Activated CD8-positive, alpha-beta memory T cell treated with anti-CD3 and anti-CD28 coated beads for 36 hours (primary cell): ENCODE data around the gene TAF8. TPM values are rescaled to one million over a fixed set of nuclear protein-coding genes. Genes with fewer than 3 reads are reported as not detected.
"Not testable (repeated sequence)": the region's sequence is repeated elsewhere in the genome, so short reads cannot be mapped to it uniquely, and the experiment has no call there.

Source experiments
- CTCF ChIA-PET: fragments of 350-600 bp; sonication (Branson Sonifier 250); formaldehyde crosslinking; loops from one replicate; lab custom pipeline; 2021; ENCODE audit warnings: antibody characterized with exemption; lab: Charles Lee
- POLR2A ChIA-PET: fragments of 350-600 bp; sonication (Branson Sonifier 250); formaldehyde crosslinking; loops from one replicate; lab custom pipeline; 2021; ENCODE audit warnings: antibody characterized with exemption; lab: Charles Lee
- total RNA-seq, 2 experiments: library from RNA; stranded (reverse); gene quantifications; one replicate each; pipeline ENCODE4 v1.2.3, GENCODE V29; 2021

TAF8 gene, protein sequence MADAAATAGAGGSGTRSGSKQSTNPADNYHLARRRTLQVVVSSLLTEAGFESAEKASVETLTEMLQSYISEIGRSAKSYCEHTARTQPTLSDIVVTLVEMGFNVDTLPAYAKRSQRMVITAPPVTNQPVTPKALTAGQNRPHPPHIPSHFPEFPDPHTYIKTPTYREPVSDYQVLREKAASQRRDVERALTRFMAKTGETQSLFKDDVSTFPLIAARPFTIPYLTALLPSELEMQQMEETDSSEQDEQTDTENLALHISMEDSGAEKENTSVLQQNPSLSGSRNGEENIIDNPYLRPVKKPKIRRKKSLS
- total RNA-seq = 10 to 100 TPM; 42.9 to 45.7 TPM

DNA sequence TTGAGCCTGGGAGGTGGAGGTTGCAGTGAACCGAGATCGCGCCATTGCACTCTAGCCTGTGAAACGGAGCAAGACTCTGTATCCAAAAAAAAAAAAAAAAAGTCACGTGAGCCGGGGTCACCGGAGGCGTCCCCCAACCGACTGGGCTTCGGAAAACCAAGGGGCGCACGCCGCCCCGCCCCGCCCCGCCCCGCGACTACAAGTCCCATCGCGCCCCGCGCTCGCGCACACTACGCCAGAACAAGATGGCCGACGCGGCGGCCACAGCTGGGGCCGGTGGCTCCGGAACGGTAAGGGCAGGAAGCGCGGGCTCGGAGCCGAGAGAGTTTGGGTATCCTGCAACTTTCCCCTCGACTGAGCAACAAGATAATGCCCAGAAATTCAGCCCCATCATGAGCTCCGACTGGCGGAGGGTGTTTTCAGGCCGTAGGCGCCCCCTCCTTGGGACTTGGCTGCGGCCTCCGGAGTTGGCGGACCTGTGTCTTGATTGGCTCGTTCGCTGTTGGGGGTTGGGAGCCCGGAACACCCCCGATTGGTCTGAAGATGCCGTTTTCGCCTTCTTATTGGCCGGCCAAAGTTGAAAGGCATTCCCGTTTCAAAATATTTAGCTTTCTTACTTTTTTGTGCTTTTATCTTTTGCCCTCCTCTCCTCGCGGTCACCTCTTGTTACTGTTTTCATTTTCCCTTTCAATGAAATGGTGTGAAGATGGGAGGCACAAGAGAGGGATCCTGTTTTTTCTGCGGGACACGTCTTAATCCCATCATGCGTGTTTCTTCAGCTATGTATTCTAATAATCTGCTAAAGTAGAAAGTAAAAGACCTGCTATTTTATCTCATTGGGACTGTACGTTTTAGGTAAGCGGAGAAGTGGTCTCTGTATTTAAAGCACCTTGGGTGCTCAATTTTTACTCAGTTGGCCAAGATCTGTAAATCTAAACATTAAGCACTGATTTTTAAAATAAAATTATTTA lies at the start of gene TAF8:
Gene TAF8, plus strand, starts transcription at position 228 of the 971 bp plus-strand sequence. Its CDS starts 18 bp downstream, at position 246.
- ChIA-PET CTCF (interaction anchor here (0.6 to 12.5 kb wide), 14 partner anchors 17 to 339 kb away, joined by 3 to 221 read pairs (median 4); partner anchors contain the start of genes BYSL, CCND3, MED20 and TOMM6), POLR2A (interaction anchor here (0.5 to 2.4 kb wide), 11 partner anchors 9 to 263 kb away, joined by 3 to 9 read pairs (median 5); partner anchors contain the start of genes BYSL, MED20 and TOMM6)

DNA sequence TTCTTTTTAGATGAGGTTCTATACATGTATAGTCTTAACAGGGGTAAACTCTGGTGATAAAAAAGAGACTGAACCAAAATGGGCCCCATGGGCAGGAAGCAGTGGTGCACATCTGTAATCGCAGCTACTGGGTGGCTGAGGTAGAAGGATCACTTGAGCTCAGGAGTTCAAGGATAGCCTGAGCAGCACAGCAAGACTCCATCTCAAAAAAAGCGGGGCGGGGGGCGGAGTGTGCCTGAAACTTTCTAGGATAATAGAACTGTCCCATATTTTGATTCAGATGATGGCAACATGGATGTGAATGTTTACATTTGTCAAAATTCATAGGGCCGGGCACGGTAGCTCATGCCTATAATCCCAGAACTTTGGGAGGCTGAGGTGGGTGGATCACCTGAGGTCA lies 48.8 kb upstream of the TAF8 start:
- ChIA-PET POLR2A (interaction anchor here (0.7 kb wide), 1 partner anchor 80 kb away, joined by 3 read pairs; the partner anchor contains the start of genes BYSL and MED20), CTCF (interaction anchor here (1.2 kb wide), 1 partner anchor 17 kb away, joined by 5 read pairs; no protein-coding TSS in a partner anchor)

DNA sequence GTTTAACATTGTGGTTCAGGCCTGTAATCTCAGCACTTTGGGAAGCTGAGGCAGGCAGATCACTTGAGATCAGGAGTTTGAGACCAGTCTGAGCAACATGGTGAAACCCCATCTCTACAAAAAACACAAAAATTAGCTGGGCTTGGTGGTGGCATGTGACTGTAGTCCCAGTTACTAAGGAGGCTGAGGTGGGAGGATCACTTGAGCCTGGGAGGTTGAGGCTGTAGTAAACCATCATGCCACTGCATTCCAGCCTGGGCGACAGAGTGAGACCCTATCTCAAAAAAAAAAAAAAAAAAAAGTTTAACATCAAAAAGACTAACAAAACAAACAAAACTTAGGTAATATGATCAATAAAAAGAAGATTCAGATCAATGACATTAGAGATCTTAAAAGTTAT lies 46.7 kb upstream of the TAF8 start:
- POLR2A ChIA-PET = not testable (repeated sequence)
- CTCF ChIA-PET = interaction anchor here (1.1 kb wide), 1 partner anchor 14 kb away, joined by 3 read pairs; no protein-coding TSS in a partner anchor

DNA sequence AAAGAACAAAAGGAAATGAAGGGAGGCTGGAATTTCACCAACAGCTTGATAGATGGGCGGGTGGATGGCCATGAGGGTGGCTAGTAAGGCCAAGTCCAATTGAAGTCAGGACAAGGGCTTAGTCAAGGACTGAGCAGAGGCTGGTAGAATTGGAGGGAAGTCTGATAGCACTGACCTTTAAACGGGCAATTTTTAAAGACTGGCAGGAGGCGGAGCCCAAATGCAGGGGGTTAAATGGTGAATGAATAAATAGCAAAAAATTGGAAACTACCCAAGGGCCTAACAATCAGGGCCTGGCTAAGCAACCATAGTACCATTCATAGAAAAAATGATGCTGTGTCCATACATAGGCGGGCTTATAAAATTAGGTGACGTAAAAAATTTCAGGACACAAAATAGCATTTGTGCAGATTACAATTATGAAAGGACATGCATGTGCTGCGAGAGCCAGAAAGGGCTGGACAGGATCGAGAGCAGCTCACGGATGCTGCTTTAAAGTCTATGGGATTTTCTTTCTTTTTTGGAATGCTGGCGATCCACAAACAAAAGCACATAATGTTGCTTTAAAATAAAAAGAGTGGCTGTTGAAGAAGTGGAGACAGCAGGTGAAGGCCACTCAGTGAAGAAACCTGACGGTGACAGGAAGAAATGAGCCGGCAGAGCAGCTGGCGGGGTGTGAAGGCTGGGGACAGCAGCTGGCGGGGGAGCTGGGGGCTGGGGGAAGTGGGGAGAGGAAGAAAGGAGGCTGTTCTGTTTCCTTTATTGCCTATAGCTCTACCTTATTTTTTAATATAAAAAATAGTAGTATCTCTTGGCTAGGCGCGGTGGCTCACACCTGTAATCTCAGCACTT lies 42.8 kb upstream of the TAF8 start:
- POLR2A ChIA-PET = interaction anchor here (0.6 to 1.0 kb wide), 2 partner anchors 18 to 67 kb away, joined by 3 read pairs; no protein-coding TSS in a partner anchor
- CTCF ChIA-PET = interaction anchor here (0.5 to 1.3 kb wide), 4 partner anchors 14 to 65 kb away, joined by 3 to 6 read pairs (median 4); no protein-coding TSS in a partner anchor

DNA sequence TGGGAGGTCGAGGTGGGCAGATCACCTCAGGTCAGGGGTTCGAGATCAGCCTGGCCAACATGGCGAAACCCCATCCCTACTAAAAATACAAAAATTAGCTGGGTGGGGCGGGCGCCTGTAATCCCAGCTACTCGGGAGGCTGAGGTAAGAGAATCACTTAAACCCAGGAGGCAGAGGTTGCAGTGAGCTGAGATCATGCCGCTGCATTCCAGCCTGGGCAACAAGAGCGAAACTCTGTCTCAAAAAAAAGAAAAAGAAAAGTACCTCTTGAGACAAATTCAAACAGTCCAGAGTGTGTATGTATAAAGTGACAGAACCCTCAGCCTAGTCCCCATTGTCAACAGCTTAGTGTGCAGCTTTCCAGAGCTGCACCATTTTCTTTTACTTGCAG lies 42.2 kb upstream of the TAF8 start:
- POLR2A ChIA-PET = not testable (repeated sequence)
- CTCF ChIA-PET = interaction anchor here (0.5 to 1.4 kb wide), 5 partner anchors 13 to 87 kb away, joined by 3 to 6 read pairs (median 3); partner anchors contain the start of genes BYSL and MED20

GRCh38 chr6:42009844-42010184 lies 40.5 kb upstream of the TAF8 start:
- CTCF ChIA-PET = interaction anchor here (0.8 to 1.5 kb wide), 3 partner anchors 32 to 88 kb away, joined by 3 read pairs; no protein-coding TSS in a partner anchor
- POLR2A ChIA-PET = interaction anchor here (1.3 kb wide), 1 partner anchor 12 kb away, joined by 3 read pairs; no protein-coding TSS in a partner anchor

DNA sequence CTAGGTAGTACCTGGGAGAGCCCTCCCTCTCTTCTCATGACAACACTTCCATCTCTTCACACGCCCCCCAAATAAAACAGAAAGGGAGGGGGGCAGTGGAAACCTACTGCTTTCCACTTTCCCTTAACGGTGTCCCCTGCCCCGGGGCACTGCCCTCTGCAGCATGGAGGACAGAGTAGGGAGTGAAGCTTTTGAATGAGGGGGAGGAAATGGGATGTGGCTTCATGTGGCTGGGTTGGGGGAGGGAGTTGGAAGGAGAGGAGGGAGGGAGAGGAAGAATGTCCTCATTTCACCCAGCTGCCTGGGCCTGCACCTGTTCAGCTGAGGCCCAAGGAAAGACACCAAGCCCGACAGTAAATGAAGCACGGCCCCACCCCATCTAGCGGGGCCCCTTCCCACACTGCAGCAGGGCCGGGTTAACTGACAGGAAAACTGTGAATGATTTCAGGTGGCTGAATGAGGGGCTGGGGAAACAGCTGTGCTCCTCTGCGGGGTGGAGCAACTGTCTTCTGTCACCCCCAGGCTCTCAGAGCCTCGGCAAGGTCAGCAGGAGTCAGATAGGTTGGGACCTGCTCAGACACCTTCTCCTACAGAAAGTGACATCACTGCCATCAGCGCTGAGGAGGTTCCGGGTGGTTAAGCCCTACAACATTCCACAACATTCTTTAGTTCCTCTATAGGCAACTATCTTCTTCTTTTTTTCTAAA lies 40.0 kb upstream of the TAF8 start:
- POLR2A ChIA-PET = interaction anchor here (1.2 to 1.3 kb wide), 2 partner anchors 11 kb away, joined by 3 read pairs; no protein-coding TSS in a partner anchor
- CTCF ChIA-PET = interaction anchor here (0.8 to 1.5 kb wide), 3 partner anchors 31 to 88 kb away, joined by 3 read pairs; no protein-coding TSS in a partner anchor

GRCh38 chr6:42010909-42011308 lies 39.4 kb upstream of the TAF8 start:
- ChIA-PET POLR2A (interaction anchor here (1.2 kb wide), 1 partner anchor 10 kb away, joined by 3 read pairs; no protein-coding TSS in a partner anchor), CTCF (no interaction called here)

DNA sequence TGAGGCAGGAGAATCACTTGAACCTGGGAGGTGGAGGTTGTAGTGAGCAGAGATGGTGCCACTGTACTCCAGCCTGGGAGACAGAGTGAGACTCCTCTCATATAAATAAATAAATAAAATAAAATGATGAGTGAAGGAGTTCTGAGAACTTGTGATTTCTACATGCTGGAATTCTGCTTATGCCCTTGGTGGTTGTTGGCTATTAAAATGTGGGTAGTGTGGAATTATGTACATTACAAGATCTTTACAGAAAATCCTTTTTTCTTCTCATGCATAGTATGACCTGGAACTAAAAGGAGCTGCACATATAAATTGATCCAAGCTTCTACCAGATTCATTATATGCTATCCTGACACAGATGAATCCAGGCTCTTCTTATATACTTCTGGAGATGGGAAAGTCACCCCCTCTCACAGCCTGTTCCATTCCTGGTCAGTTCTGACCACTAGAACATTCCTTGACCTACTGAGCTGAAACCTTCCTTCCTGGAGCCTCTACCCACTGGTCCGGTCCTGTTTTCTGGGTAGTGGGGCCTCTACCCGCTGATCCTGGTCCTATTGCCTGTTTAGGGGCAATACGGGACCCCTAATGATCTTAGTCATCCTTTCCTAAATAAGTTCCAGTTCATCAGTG lies 37.7 kb upstream of the TAF8 start:
- ChIA-PET CTCF (interaction anchor here (1.7 kb wide), 1 partner anchor 28 kb away, joined by 4 read pairs; no protein-coding TSS in a partner anchor), POLR2A (no interaction called here)

- ChIA-PET POLR2A (no interaction called here), CTCF (interaction anchor here (1.7 kb wide), 1 partner anchor 27 kb away, joined by 4 read pairs; no protein-coding TSS in a partner anchor)
Measured at GRCh38 chr6:42013134-42013516, 37.2 kb upstream of the TAF8 start.

DNA sequence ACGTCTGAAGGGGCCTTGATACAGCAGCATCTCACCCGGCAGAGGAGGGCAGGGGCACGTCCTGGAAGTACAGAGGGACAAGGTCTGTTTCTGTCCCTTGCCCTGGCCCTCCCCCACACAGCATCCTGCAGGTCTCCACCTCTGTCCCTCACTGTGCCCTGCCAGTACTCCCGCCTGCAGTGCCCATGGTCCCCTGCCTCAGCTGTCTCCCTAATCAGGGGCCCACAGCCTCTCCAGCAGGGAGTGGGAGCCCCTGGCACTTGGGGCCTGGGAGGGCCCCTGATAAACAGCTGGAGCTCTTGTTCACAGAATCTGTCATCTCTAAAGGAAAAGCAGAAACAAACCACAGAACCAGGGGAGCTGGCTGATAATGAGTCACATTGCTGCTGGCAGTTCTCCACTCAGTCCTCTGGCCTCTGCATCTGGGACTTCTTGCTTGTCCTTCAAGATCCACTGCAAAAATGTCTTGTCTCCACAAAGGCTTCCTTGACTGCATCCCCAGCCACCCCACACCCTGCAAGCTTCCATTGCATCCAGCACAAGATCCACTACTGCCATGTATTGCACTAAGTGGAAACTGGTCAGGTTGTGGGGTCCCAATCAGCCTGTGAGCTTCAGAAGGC lies 33.2 kb upstream of the TAF8 start:
- ChIA-PET POLR2A (interaction anchor here (0.5 to 2.4 kb wide), 4 partner anchors 19 to 78 kb away, joined by 3 to 7 read pairs (median 4); no protein-coding TSS in a partner anchor), CTCF (no interaction called here)

DNA sequence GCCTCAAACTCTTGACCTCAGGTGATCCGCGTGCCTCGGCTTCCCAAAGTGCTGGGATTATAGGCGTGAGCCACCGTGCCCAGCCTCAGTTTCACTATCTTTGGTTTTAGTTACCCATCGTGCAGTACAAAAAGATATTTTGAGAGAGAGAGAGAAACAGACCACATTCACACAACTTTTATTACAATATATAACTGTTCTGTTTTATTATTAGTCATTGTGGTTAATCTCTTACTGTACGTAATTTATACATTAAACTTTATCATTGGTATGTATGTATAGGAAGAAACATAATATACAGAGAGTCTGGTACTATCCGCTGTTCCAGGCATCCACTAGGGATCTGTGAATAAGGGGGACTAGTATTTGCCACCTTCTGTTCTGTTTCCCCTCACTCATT lies 29.4 kb upstream of the TAF8 start:
- CTCF ChIA-PET = interaction anchor here (0.8 to 2.0 kb wide), 4 partner anchors 9 to 99 kb away, joined by 3 to 9 read pairs (median 4); no protein-coding TSS in a partner anchor
- POLR2A ChIA-PET = interaction anchor here (0.5 to 2.0 kb wide), 3 partner anchors 10 to 19 kb away, joined by 3 to 9 read pairs (median 6); no protein-coding TSS in a partner anchor

GRCh38 chr6:42021847-42022754 lies 28.2 kb upstream of the TAF8 start:
- ChIA-PET POLR2A (interaction anchor here (0.6 to 2.0 kb wide), 6 partner anchors 11 to 80 kb away, joined by 3 to 9 read pairs (median 3); partner anchors contain the start of gene CCND3), CTCF (interaction anchor here (0.8 to 2.0 kb wide), 4 partner anchors 11 to 100 kb away, joined by 3 to 9 read pairs (median 4); no protein-coding TSS in a partner anchor)

GRCh38 chr6:42022755-42023384 lies 27.5 kb upstream of the TAF8 start:
- ChIA-PET POLR2A (interaction anchor here (1.3 to 2.0 kb wide), 3 partner anchors 17 to 81 kb away, joined by 3 to 9 read pairs (median 4); partner anchors contain the start of gene CCND3), CTCF (interaction anchor here (1.8 to 2.0 kb wide), 2 partner anchors 22 to 101 kb away, joined by 5 to 9 read pairs; no protein-coding TSS in a partner anchor)
